ENCODE data around the gene TRIB2.

GRCh38 chr2:12764075-12764730, 47.5 kb downstream of the TRIB2 start:
- TF ChIP-seq POLR2AphosphoS5 (IDR thresholded peaks at IDR 0.05) (no peak), EP300 (IDR thresholded peaks at IDR 0.05) (no peak), POLR2A (IDR thresholded peaks at IDR 0.05) (no peak)

Data from upper lobe of left lung (tissue), 4 donors.